Activated naive CD8-positive, alpha-beta T cell treated with anti-CD3 and anti-CD28 coated beads for 36 hours (primary cell): ENCODE measurements around the gene MBD5. TPM values are rescaled to one million over a fixed set of nuclear protein-coding genes. Genes with fewer than 3 reads are reported as not detected.

Source experiments
- DNase-seq: peaks from one replicate; pipeline ENCODE4 v3.0.0; 2021
- H3K27ac Mint-ChIP-seq: one replicate; pipeline ENCODE4 v1.8.0; 2022; ENCODE audit warnings: mild to moderate bottlenecking, moderate library complexity, mixed read lengths
- H3K27me3 Mint-ChIP-seq: one replicate; pipeline ENCODE4 v1.8.0; 2022; ENCODE audit warnings: mild to moderate bottlenecking, mixed read lengths
- H3K36me3 Mint-ChIP-seq: one replicate; pipeline ENCODE4 v1.8.0; 2021; ENCODE audit warnings: mild to moderate bottlenecking, mixed read lengths
- H3K4me1 Mint-ChIP-seq: one replicate; pipeline ENCODE4 v1.8.0; 2021; ENCODE audit warnings: mixed read lengths
- H3K4me3 Mint-ChIP-seq: one replicate; pipeline ENCODE4 v1.8.0; 2022; ENCODE audit warnings: mild to moderate bottlenecking, moderate library complexity, mixed read lengths
- H3K9me3 Mint-ChIP-seq: one replicate; pipeline ENCODE4 v1.8.0; 2022; ENCODE audit warnings: mixed read lengths
- total RNA-seq, 2 experiments: library from RNA; stranded (reverse); gene quantifications; one replicate each; pipeline ENCODE4 v1.2.3, GENCODE V29; 2021

Gene MBD5
- total RNA-seq, 2 experiments from 2014 or later = 17.0 to 17.4 TPM

DNA sequence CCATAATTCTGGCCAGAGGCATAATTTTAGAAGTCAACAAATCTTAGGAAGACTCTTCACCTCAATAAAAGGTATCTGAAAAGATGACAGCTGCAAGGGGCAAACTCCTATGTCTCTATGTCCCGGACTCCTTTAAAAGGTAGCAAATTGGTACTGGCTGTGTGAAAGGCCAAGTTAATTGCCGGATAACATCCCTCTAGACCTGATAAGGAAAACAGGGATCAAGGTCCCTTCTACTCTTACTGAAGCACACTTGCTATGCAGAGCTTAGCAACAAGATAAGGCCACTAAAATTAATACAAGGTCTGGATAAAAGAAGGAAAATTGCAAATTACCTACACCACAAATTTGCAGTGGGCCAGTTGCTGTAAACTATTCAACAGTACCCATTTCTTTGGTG is 482.6 kb downstream of the MBD5 start:
- Mint-ChIP-seq H3K4me1 (peaks cover 1% of the 10 kb centered on the region), H3K27ac (no peak overlapping the region), H3K9me3 (no peaks in the 10 kb centered on the region), H3K4me3 (no peak overlapping the region), H3K27me3 (no peaks in the 10 kb centered on the region), H3K36me3 (no peaks in the 10 kb centered on the region)
- no peak for DNase-seq

- no peak overlapping the region for H3K27ac Mint-ChIP-seq
- DNase-seq = no peak
- peaks cover 26% of the 10 kb centered on the region for H3K4me1 Mint-ChIP-seq
- no peaks in the 10 kb centered on the region for H3K36me3 Mint-ChIP-seq
- no peaks in the 10 kb centered on the region for H3K9me3 Mint-ChIP-seq
- no peak overlapping the region for H3K4me3 Mint-ChIP-seq
- H3K27me3 Mint-ChIP-seq = no peaks in the 10 kb centered on the region
These were observed 487.1 kb downstream of the MBD5 start for GRCh38 chr2:148507970-148508369.

GRCh38 chr2:148508878-148509287 is 488.0 kb downstream of the MBD5 start:
- H3K27ac Mint-ChIP-seq = peak overlapping the region; percentile 73
- DNase-seq = no peak
- peak overlapping the region; percentile 62 for H3K4me3 Mint-ChIP-seq
- no peaks in the 10 kb centered on the region for H3K9me3 Mint-ChIP-seq
- H3K36me3 Mint-ChIP-seq = no peaks in the 10 kb centered on the region
- peaks cover 29% of the 10 kb centered on the region for H3K4me1 Mint-ChIP-seq
- no peaks in the 10 kb centered on the region for H3K27me3 Mint-ChIP-seq

DNA sequence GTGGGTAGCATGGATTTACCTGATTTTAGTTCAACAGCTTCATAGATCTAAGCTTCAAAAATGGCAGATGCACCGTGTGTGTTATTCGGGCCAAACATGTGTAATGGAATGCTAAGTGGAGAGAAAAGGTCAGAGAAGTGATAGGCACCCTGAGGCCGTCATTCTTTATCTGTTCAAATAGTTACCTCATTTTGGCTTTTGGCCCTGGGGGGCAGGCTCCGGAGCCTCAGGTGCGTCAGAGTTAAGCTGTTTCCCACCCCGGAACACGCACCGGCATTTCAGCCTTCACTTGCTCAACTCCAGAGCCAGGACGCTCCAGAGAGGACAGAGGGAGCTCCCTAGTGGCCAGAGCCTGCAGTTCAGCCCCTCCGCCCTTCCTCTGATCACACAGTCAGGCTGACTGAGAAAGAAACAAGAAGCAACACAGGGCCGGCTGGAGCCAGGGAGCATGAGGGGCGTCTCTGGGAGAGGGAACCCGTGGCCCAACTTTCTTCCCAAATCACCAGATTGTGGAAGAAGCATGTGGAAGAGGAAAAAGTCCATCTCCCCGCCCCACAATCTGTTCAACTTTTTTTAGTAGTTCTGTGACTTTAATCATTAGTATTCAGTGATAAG is 488.5 kb downstream of the MBD5 start:
- Mint-ChIP-seq H3K36me3 (peaks cover 2% of the 10 kb centered on the region), H3K4me1 (peaks cover 31% of the 10 kb centered on the region), H3K4me3 (peak overlapping the region; percentile 62), H3K9me3 (no peaks in the 10 kb centered on the region), H3K27me3 (no peaks in the 10 kb centered on the region), H3K27ac (peak overlapping the region; percentile 73)
- peak; percentile 88 for DNase-seq

DNA sequence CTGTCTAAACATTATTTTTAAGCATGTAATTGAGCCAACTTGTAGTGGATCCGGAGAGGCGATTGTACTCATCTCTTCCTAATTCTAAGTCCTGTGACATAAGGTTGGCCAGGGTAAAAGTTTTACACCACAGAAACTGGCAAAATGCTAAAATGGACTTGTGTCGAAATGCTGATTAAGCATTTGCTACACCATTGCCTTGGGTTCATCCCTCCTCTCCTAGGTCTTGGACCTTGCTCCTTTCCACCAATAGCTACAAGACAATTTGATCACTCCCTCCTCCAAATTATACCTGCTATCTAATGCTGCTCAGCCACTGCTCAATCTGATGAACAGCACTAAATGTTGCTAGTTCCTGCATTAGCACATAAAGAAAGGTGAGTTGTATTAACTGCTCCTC is 491.0 kb downstream of the MBD5 start:
- DNase-seq = no peak
- Mint-ChIP-seq H3K9me3 (no peaks in the 10 kb centered on the region), H3K4me1 (peaks cover 47% of the 10 kb centered on the region), H3K4me3 (no peak overlapping the region), H3K27ac (no peak overlapping the region), H3K27me3 (no peaks in the 10 kb centered on the region), H3K36me3 (peaks cover 3% of the 10 kb centered on the region)

DNA sequence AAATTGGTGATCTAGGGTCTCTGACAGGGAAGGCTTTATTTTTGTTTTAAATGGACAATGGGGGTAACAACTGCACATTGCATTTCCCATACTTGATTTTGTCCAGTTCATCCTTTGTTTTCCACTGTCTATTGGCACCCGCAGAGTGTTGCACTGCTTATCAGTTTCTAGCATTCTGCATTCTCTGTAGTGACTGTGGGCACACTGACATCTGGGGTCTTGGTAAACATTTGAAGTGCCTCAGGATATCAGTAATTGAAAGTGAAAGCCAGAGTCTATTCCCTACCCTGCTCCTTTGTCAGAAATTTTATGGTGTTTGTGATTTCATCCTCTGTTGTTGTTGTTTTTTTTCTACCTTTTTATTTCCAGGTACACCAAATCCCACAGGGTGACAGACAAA is 491.6 kb downstream of the MBD5 start:
- Mint-ChIP-seq H3K36me3 (peaks cover 3% of the 10 kb centered on the region), H3K27ac (no peak overlapping the region), H3K9me3 (no peaks in the 10 kb centered on the region), H3K4me1 (peaks cover 47% of the 10 kb centered on the region), H3K27me3 (no peaks in the 10 kb centered on the region), H3K4me3 (no peak overlapping the region)
- no peak for DNase-seq

- Mint-ChIP-seq H3K4me3 (no peak overlapping the region), H3K9me3 (no peaks in the 10 kb centered on the region), H3K36me3 (peaks cover 3% of the 10 kb centered on the region), H3K27me3 (no peaks in the 10 kb centered on the region), H3K27ac (no peak overlapping the region), H3K4me1 (peaks cover 47% of the 10 kb centered on the region)
- DNase-seq = no peak
These were observed 492.5 kb downstream of the MBD5 start for GRCh38 chr2:148513427-148513826.

DNA sequence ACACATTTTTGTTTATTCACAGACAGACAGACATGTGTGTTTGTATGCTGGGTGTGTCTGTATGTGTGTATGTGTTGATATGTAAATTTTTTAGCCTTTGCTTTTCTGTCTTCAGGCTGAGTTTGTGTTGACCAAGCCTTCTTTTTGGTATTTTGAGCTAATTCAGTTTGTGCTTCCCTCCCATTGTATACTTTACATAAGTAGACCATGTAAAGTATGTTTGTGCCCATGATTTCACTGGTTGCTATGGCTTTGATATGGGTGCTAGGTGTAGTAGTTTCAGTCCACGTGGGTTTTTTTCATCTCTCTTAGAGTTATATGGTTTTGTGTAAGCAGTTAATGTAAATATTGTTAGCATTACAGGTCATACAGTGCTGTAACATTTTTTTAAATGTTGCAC is 494.2 kb downstream of the MBD5 start:
- Mint-ChIP-seq H3K4me1 (peaks cover 33% of the 10 kb centered on the region), H3K4me3 (no peak overlapping the region), H3K27ac (no peak overlapping the region), H3K9me3 (no peaks in the 10 kb centered on the region), H3K27me3 (no peaks in the 10 kb centered on the region), H3K36me3 (peaks cover 3% of the 10 kb centered on the region)
- no peak for DNase-seq

DNA sequence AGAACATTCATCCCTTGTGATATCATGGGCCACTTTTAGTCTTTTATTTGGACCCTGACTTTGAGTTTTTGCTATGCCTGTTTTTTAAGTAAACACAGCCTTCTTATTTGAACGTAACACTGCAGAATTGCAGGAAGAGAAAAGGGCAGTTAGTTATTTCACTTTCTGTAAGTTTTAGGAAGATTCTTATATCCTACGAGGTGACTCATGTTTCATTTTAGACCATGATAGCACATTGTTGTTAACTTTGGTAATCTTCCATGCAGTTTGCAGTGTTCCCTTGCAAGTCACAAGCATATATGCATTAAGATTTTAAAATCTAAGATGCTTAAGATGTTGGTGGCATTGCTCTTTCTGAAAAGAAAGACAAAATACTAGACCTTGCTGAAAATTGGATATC is 495.1 kb downstream of the MBD5 start:
- H3K36me3 Mint-ChIP-seq = peaks cover 3% of the 10 kb centered on the region
- no peaks in the 10 kb centered on the region for H3K27me3 Mint-ChIP-seq
- peaks cover 37% of the 10 kb centered on the region for H3K4me1 Mint-ChIP-seq
- no peak overlapping the region for H3K4me3 Mint-ChIP-seq
- H3K27ac Mint-ChIP-seq = no peak overlapping the region
- DNase-seq = no peak
- no peaks in the 10 kb centered on the region for H3K9me3 Mint-ChIP-seq

GRCh38 chr2:148517296-148517695 is 496.4 kb downstream of the MBD5 start:
- no peak overlapping the region for H3K4me3 Mint-ChIP-seq
- H3K27ac Mint-ChIP-seq = no peak overlapping the region
- no peaks in the 10 kb centered on the region for H3K27me3 Mint-ChIP-seq
- no peaks in the 10 kb centered on the region for H3K9me3 Mint-ChIP-seq
- DNase-seq = no peak
- peaks cover 40% of the 10 kb centered on the region for H3K4me1 Mint-ChIP-seq
- peaks cover 3% of the 10 kb centered on the region for H3K36me3 Mint-ChIP-seq

DNA sequence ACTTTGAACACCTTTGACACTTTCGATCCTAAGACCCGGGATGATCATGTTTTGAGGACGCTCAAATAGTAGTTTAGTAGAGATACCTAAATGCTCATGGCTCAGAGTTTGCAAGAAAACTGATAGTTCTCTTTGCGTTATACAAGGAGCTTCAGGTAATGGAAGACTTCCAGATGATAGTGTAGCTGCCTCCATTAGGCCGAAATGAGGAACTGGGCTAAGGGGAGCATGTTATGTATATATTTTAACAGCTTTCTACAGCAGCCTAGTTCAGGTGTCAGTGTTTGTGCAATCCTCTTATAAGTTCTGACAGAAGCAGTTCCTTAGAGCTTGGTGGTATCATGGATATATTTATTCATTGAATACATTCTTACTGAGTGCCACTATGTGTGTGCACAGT is 496.9 kb downstream of the MBD5 start:
- DNase-seq = no peak
- H3K9me3 Mint-ChIP-seq = no peaks in the 10 kb centered on the region
- H3K27ac Mint-ChIP-seq = no peak overlapping the region
- H3K4me3 Mint-ChIP-seq = no peak overlapping the region
- no peaks in the 10 kb centered on the region for H3K27me3 Mint-ChIP-seq
- H3K4me1 Mint-ChIP-seq = peaks cover 39% of the 10 kb centered on the region
- H3K36me3 Mint-ChIP-seq = peaks cover 3% of the 10 kb centered on the region

DNA sequence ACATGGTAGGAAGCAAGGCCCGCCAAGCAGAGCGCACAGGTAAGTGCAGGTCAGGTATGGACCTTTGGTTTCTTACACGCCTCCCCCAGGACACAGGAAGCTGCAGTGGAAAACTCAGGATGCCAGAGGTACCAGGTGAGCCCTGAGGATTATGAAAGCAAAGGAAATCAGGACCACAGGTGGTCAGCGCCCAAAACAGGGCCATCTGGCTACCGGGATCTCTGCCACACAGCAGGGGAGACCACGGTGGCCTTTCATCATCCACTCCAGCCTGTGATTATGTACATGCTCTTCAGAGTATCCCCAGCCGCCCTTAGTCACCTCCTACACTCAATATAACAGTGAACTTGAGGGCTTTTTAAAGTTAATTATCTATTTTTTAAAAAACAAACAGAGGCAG is 498.1 kb downstream of the MBD5 start:
- Mint-ChIP-seq H3K27ac (no peak overlapping the region), H3K27me3 (no peaks in the 10 kb centered on the region), H3K9me3 (peaks cover 2% of the 10 kb centered on the region), H3K4me1 (peaks cover 47% of the 10 kb centered on the region), H3K36me3 (peaks cover 3% of the 10 kb centered on the region), H3K4me3 (no peak overlapping the region)
- no peak for DNase-seq

GRCh38 chr2:148521181-148521580 is 500.3 kb downstream of the MBD5 start:
- Mint-ChIP-seq H3K27me3 (no peaks in the 10 kb centered on the region), H3K36me3 (peaks cover 5% of the 10 kb centered on the region), H3K4me3 (no peak overlapping the region), H3K27ac (no peak overlapping the region), H3K4me1 (peaks cover 48% of the 10 kb centered on the region), H3K9me3 (peaks cover 9% of the 10 kb centered on the region)
- no peak for DNase-seq

GRCh38 chr2:148523315-148523714 is 502.4 kb downstream of the MBD5 start:
- no peak overlapping the region for H3K4me3 Mint-ChIP-seq
- H3K27ac Mint-ChIP-seq = peak overlapping the region; percentile 94
- no peaks in the 10 kb centered on the region for H3K27me3 Mint-ChIP-seq
- H3K36me3 Mint-ChIP-seq = peaks cover 7% of the 10 kb centered on the region
- DNase-seq = no peak
- peaks cover 67% of the 10 kb centered on the region for H3K4me1 Mint-ChIP-seq
- peaks cover 9% of the 10 kb centered on the region for H3K9me3 Mint-ChIP-seq

GRCh38 chr2:148524519-148524919 is 503.6 kb downstream of the MBD5 start:
- peak; percentile 61 for DNase-seq
- Mint-ChIP-seq H3K27ac (peak overlapping the region; percentile 94), H3K4me3 (peak overlapping the region; percentile 53), H3K27me3 (no peaks in the 10 kb centered on the region), H3K36me3 (peaks cover 7% of the 10 kb centered on the region), H3K9me3 (peaks cover 9% of the 10 kb centered on the region), H3K4me1 (peaks cover 77% of the 10 kb centered on the region)

GRCh38 chr2:148525130-148525529 is 504.2 kb downstream of the MBD5 start:
- peak overlapping the region; percentile 53 for H3K4me3 Mint-ChIP-seq
- peaks cover 7% of the 10 kb centered on the region for H3K36me3 Mint-ChIP-seq
- DNase-seq = no peak
- no peaks in the 10 kb centered on the region for H3K27me3 Mint-ChIP-seq
- H3K27ac Mint-ChIP-seq = peak overlapping the region; percentile 94
- H3K4me1 Mint-ChIP-seq = peaks cover 83% of the 10 kb centered on the region
- H3K9me3 Mint-ChIP-seq = peaks cover 12% of the 10 kb centered on the region
